Stimulated activated CD4-positive, alpha-beta T cell treated with anti-CD3 and anti-CD28 coated beads, Interleukin-2, amount 100 ng/mL, for 48 hours (primary cell): ENCODE measurements around the gene P2RY8.
"Not testable (repeated sequence)": the region's sequence is repeated elsewhere in the genome, so short reads cannot be mapped to it uniquely, and the experiment has no call there.

Source experiments
- DNase-seq, 2 donors: peaks; one replicate each; pipeline ENCODE4 v3.0.0-alpha.2; 2020

P2RY8 gene

GRCh38 chrX:1442016-1442665 is 94.8 kb downstream of the P2RY8 start:
- DNase-seq: no peak

GRCh38 chrX:1440506-1440905 is 96.5 kb downstream of the P2RY8 start:
- no peak for DNase-seq

DNA sequence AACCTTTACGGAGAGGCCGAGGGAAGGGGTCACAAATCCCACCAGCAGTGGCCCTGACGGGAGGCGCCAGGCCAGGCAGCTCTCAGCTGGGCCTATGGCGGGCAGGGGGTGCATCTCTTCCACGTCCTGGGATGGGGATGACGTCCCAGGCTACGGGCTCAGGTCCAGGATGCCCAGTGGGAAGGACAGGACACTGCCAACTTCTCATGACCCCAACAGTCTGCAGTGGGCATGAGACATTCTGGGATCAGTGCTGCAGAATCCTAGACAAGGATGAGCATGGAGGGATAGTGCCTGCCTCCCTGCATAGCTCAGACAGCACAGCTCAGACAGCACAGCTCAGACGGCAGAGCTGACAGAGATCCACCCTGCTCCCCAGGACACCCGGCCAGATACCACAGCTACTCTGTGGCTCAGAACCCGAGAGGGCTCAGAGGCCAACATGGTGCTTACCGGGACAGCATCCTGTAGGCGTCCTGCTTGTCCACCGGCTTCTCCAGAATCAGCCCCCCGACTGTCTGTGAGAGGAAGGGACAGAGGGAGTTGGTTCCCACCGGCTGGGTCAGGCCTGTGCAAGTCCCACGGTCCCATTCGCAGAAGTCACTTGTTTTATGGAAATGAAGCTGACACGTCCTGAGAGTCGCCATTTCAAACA is 101.6 kb downstream of the P2RY8 start:
- DNase-seq: no peak

DNA sequence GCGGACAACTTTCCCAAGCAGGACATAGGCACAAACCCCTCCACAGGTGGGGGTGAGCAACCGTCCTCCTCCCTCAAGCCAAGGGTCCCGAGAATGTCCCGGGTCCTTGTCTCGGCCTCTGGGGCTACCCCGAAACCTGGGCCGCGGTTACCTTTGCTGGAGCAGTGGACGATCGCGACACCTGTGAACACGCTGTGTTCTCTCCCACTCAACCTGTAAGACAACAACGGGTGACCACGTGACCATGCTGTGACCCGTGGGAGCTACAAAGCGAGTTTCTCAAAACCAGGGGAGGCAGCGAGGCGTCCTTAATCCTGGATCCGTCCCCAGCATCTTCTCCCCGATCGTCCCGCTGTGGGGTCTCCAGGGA is 102.1 kb downstream of the P2RY8 start:
- no peak for DNase-seq

GRCh38 chrX:1433646-1434357 is 103.2 kb downstream of the P2RY8 start:
- DNase-seq: no peak

DNA sequence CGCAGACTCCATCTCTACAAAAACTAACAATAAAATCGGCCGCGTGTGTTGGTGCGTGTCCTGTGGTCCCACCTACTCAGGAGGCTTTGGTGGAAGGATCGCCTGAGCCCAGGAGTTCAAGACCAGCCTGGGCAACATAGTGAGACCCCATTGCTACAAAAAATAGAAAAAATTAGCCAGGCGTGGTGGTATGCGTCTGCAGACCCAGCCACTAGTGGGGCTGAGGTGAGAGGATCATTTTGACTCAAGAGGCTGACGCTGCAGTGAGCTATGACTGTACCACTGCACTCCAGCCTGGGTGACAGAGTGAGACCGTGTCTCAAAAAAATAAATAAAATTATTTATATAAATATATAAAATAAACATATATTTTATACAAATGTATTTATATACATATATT is 106.5 kb downstream of the P2RY8 start:
- DNase-seq: no peak

GRCh38 chrX:1427756-1428155 is 109.2 kb downstream of the P2RY8 start:
- no peak for DNase-seq

- DNase-seq: not testable (repeated sequence)
These were observed 110.7 kb downstream of the P2RY8 start for GRCh38 chrX:1426321-1426720.

DNA sequence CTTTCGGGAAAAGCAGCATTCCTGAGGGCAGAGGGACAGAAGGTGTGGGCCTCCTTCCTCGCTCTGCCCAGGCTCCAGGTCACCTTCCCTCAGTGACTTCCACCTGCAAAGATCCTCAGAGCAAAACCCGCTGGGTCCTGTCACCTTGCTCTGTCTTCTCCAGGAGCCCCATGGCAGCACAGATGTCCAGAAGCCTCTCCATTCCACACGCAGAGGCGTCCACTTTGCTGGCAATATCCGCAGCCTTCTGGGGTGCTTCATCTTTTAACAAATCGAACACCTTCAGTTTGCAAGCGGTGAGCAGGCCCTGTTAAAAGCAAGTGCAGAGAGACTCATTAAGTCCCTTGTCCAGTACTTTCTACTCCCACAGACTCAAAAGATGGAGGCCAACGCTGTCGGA is 111.6 kb downstream of the P2RY8 start:
- DNase-seq: no peak

DNA sequence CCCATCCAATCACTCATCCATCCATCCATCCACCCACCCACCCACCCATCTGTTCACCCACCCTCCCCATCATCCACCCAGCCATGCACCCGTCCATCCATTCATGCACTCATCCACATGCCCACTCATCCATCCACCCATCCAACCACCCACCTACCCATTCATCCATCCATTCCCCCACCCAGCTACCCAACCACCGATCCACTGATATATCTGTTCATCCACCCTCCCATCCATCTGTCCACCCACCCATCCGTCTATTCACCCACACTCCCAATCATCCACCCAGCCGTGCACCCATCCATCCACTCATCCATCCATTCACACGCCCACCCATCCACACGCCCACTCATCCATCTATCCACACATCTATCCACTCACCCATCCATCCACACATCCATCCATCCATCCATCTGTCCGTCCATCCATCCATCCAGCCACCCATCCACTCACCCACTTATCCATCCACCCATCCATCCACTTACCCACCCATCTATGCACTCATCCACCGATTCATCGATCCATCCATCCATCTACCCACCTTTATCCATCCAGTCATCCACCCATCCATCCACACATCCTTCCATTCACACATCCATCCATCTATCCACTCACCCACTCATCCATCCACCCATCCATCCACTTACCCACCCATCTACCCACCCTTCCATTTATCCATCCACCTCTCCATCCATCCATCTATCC is 112.7 kb downstream of the P2RY8 start:
- no peak for DNase-seq

DNA sequence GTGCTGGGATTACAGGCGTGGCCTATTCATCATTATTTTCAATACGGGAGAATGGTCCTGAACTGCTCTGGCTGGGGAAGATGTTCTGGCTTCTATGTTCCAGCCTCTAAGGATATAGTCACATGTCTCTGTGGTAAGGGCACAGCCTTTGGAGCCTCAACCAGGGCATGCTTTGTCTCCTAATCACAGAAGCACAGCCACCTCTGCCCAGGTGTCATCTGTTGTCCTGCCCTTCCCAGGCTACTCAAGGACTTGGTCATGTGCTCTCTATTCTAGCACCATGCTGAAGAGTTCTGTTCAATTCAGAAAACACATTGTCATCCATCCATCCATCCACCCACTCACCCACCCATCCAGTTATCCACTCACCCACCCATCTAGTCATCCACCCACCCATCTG is 113.8 kb downstream of the P2RY8 start:
- no peak for DNase-seq

DNA sequence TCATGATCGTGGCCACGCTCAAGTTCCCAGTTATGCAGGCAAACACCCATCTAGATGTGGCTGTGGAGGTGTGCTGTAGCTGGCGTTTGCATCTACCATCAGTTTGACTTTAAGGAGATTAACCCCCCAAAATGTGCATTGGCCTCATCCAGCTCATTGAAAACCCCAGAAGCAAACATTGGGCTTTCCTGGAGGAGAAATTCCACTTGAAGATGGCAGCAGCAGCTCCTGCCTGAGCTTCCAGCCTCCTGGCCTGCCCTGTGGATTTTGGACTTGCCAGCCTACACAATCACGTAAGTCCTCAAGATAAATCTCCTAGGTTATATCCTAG is 114.9 kb downstream of the P2RY8 start:
- DNase-seq: no peak

DNA sequence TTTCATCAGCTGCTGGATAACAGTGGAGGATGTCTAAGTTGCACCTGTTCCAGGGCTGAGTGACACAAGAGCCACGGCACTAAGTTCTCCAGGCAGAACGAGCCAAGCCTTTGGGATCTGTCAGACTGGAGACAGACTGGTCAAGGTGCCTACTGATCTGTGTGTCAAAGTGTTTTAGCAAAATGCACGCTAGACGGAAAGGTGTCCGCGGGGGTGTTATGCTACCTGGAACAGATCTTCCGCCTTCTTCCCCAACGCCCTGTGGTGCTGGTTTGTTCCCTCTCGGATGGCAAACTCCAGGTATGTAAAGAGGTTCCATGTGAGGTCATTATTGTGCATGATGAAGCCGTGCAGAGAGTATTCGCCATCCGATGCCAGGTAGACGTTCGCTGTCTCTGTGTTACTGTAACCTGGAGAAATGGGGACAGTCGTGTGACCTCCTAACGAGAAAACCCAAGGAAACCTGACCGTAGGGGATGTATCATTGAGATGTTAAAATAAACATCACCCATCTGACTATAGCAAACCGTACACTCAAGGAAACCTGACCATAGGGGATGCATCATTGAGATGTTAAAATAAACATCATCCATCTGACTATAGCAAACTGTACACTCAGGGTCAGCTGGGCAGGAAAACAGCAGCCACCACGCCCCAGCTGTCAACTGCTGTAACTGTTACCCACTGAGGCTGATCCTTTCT is 115.4 kb downstream of the P2RY8 start:
- DNase-seq: no peak

- DNase-seq: no peak
These were observed 116.6 kb downstream of the P2RY8 start for GRCh38 chrX:1420371-1420770.

- no peak for DNase-seq
These were observed 117.2 kb downstream of the P2RY8 start for GRCh38 chrX:1419545-1420355.

- DNase-seq: no peak
These were observed 118.0 kb downstream of the P2RY8 start for GRCh38 chrX:1418901-1419544.

- DNase-seq: no peak
These were observed 118.8 kb downstream of the P2RY8 start for GRCh38 chrX:1417921-1418771.

- DNase-seq: no peak
These were observed 119.8 kb downstream of the P2RY8 start for GRCh38 chrX:1416965-1417760.

GRCh38 chrX:1416327-1416784 is 120.6 kb downstream of the P2RY8 start:
- no peak for DNase-seq
